ENCODE data around the gene NXF3.
"Not testable (repeated sequence)": the region's sequence is repeated elsewhere in the genome, so short reads cannot be mapped to it uniquely, and the experiment has no call there.

NXF3 gene, protein sequence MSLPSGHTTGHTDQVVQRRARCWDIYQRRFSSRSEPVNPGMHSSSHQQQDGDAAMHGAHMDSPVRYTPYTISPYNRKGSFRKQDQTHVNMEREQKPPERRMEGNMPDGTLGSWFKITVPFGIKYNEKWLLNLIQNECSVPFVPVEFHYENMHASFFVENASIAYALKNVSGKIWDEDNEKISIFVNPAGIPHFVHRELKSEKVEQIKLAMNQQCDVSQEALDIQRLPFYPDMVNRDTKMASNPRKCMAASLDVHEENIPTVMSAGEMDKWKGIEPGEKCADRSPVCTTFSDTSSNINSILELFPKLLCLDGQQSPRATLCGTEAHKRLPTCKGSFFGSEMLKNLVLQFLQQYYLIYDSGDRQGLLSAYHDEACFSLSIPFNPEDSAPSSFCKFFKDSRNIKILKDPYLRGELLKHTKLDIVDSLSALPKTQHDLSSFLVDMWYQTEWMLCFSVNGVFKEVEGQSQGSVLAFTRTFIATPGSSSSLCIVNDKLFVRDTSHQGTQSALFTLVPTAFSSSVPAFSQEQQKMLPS

DNA sequence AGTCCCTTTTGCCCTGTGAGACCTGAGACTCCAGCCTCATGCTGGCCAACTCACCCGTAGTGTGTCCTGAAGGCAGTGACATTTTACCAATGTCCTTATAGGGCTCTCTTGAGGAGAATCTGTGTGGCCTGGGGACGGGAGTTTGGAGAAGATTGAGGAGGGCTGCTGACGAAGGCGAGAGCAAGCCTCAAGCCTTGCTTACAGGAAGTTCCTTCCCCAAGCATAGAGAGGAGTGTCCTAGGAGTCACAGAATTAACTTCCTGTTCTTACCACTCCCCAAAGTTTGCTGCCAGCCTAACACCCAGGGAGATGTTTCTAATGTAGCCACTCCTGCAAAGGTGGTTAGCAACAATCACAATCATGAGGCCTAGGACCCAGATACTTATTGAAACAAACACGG is at the start of gene NXF3:
TSS of gene NXF3 (minus strand) at position 202 of the 400 bp plus-strand sequence. CDS start at position 82, 120 bp downstream.
- DNase-seq: no peak

DNA sequence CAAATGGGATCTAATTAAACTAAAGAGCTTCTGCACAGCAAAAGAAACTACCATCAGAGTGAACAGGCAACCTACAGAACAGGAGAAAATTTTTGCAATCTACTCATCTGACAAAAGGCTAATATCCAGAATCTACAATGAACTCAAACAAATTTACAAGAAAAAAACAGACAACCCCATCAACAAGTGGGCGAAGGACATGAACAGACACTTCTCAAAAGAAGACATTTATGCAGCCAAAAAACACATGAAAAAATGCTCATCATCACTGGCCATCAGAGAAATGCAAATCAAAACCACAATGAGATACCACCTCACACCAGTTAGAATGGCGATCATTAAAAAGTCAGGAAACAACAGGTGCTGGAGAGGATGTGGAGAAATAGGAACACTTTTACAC is 43.6 kb upstream of the NXF3 start:
- DNase-seq: not testable (repeated sequence)

DNA sequence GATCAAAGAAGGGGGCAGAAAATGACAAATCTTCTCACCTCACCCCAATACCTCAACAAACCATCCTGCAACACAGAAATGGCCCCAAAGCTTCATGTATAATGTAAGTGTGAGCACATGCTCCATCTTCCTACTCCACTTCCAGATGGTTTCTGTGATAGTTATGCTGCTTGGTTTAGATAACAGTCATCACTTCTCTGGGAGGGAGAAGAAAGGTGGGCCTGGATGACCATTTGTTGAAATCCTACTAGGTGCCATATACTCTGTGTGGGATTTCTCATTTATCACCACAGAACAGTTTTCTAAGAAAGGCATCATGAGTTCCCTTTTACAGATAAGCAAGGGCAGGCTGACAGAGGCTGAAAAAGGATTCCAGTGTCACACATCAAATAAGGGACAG is 31.3 kb upstream of the NXF3 start:
- DNase-seq: no peak

DNA sequence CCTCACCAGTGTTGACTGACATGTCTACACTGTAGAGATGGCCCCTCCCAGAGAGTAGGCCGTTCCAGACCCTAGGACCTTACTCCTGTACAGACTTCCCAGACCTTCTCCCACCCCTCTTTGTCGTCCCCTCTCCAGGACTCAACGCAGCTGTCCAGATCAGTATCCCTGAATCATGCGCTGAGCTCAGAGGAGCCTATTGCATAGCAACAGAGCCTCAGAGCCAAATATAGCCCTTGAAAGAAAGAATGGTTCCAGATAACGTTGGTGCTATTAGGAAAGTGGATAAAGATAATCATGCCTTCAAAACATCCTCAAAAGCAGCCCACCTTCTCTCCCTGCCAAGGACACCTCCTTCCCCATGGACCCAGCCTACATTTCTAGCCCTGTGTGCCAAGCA is 27.8 kb upstream of the NXF3 start:
- DNase-seq: no peak

DNA sequence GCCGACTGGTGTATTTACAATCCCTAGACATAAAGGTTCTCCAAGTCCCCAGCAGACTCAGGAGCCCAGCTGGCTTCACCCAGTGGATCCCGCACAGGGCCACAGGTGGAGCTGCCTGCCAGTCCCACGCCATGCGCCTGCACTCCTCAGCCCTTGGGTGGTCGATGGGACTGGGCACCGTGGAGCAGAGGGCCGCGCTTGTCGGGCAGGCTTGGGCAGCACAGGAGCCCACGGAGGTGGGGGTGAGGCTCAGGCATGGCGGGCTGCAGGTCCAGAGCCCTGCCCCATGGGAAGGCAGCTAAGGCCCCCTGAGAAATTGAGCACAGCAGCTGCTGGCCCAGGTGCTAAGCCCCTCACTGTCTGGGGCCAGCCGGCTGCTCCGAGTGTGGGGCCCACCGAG is 24.0 kb upstream of the NXF3 start:
- DNase-seq: not testable (repeated sequence)

DNA sequence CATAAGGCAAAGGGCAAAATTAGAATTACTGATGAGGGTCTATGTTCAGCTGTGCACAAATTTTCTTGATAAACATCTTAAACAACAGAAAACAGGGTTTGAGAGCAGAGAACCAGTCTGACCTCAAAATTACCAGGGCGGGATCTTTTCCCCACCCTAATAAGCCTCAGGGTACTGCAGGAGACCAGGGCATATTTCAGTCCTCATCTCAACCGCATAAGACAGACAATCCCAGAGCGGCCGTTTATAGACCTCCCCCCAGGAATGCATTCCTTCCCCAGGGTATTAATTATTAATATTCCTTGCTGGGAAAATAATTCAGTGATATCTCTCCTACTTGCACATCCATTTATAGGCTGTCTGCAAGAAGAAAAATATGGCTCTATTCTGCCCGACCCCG is 16.6 kb upstream of the NXF3 start:
- not testable (repeated sequence) for DNase-seq

DNA sequence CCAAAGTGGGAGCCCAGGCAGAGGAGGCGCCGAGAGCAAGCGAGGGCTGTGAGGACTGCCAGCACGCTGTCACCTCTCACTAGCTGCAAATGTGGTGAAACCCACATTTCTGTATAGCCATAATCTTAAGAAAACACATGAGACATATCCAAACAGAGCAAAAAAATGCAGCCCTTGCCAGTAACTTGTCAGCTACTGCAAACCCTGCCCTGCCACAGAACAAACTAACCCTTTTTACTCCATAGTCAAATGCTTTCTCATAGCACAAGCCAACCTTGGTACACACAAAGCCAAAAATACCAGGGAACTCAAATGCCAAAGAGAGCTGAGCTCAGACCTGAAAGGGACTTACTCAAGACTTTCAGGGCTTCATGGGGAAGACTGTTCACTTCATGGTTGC is 14.9 kb upstream of the NXF3 start:
- no peak for DNase-seq

DNA sequence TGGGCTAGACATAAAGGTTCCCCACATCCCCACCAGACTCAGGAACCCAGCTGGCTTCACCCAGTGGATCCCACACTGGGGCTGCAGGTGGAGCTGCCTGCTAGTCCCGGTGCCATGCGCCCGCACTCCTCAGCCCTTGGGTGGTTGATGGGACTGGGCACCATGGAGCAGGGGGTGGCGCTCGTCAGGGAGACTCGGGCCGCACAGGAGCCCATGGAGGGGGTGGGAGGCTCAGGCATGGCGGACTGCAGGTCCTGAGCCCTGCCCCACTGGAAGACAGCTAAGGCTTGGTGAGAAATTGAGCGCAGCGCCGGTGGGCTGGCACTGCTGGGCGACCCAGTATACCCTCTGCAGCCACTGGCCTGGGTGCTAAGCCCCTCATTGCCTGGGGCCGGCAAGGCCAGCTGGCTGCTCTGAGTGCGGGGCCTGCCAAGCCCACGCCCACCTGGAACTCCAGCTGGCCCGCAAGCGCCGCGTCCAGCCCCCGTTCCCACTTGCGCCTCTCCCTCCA is 14.3 kb upstream of the NXF3 start:
- DNase-seq: not testable (repeated sequence)

DNA sequence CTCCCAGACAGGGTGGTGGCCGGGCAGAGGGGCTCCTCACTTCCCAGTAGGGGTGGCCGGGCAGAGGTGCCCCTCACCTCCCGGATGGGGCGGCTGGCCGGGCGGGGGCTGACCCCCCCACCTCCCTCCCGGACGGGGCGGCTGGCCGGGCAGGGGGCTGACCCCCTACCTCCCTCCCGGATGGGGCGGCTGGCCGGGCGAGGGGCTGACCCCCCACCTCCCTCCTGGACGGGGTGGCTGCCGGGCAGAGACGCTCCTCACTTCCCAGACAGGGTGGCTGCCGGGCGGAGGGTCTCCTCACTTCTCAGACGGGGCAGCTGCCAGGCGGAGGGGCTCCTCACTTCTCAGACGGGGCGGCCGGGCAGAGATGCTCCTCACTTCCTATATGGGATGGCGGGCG is 11.4 kb upstream of the NXF3 start:
- DNase-seq: not testable (repeated sequence)

DNA sequence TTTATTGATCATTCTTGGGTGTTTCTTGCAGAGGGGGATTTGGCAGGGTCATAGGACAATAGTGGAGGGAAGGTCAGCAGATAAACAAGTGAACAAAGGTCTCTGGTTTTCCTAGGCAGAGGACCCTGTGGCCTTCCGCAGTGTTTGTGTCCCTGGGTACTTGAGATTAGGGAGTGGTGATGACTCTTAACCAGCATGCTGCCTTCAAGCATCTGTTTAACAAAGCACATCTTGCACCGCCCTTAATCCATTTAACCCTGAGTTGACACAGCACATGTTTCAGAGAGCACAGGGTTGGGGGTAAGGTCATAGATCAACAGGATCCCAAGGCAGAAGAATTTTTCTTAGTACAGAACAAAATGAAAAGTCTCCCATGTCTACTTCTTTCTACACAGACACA is 10.9 kb upstream of the NXF3 start:
- not testable (repeated sequence) for DNase-seq

DNA sequence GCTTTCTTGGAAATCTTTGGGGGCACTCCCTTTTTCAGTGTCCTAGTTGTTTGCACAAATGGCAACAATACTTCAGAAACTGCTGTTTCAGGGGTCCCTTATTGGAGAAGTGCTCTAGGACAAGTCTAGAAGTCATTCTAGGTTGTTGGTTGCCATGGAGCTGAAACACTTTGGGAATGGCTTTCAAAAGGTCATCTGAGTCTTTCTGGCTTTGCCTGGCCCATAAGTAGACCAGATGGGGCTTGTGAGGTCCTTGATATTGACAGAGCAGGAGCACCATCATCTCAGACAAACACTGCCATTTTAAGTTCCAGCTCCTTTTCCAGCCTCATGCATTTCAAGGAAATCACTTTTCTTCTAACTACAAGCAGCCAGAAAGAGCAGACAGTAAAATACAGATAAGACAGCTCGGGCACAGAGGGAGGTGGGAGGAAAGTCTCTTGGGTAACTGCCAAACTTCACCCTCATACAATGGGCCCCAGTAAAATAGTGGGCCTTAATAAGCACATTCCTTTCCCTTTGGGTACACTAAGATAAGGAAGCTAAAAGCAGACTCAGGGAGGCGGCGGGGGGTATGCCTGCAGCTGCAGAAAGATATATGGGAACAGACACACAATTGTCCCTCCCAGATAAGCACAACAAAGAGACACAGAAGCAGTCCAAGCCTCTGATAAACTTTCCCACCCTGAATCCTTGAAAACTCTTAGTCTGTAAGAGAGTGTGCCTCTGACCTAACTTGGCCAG is 8.5 kb upstream of the NXF3 start:
- DNase-seq: no peak

DNA sequence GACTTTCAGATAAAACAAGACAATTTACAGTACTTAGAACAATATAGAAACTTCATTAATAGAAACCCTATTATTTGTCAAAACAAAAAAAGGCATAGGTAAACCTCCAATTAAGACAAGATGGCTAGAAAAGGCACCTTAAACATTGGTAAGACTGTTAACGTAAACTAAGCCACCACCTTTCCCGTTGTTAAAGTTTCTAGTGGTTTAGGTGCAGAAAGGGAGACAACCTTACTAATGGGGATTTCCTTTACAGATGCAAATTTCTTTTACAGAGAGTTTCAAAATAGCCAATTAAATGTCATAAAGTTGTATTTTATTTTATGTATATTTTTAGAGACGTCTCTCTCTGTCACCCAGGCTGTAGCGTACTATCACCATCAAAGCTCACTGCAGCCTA is 7.5 kb upstream of the NXF3 start:
- DNase-seq: no peak

DNA sequence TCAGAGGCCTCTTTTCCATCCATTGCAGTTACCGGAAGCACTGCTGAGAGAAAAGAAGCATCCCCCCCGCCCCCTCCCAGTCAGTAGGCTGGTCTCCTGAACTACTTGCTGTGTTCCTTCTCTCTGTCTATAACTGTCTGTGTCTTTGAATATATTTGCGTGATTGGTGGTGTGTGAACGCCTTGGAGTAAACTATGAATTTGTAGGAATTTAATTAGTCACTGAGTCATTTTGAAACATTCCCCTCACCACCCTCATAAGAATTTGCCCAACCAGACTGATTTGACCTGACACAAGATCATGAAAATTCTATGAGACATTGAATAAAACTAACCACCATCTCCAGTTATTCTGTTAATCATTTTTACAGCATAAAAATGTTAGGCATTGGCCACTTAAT is 6.7 kb upstream of the NXF3 start:
- no peak for DNase-seq

DNA sequence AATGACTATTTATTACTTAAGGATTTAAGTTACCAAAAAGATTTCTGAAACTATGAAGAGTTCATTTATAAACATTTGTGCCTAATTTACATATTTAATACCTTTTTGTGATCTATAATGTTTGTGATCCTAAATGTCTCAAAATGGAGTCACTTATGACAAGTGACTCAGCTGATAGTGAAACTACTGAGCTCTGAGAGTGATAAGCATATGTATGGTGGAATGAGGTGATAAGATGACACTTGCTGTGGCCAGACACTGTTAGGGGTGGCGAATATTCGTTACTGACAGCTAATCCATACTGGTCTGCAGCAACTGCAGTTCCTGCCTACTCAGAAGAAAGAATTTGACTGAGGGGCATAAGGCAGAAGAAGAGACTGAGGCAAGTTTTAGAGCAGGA is 5.5 kb upstream of the NXF3 start:
- DNase-seq: no peak

DNA sequence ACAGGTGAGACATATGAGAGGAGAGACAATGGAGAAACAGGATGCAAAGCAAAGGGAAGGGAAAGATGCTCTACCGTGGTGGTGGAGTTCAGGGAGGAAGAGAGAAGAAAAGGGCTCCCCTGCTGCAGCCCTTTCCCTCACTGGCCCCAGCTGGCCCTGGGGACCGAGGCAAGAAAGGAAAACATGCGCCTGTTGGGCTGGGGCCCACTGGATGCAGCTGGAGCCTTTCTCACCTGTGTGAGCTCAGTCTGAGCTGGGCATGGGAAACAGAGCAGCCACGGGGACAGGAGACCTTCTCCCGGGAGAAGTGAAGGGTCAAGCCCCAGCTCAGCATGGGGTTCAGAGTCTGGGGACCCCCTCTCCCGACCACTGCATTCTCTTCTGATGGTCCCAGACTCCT is 11.9 kb downstream of the NXF3 start:
- DNase-seq: no peak

DNA sequence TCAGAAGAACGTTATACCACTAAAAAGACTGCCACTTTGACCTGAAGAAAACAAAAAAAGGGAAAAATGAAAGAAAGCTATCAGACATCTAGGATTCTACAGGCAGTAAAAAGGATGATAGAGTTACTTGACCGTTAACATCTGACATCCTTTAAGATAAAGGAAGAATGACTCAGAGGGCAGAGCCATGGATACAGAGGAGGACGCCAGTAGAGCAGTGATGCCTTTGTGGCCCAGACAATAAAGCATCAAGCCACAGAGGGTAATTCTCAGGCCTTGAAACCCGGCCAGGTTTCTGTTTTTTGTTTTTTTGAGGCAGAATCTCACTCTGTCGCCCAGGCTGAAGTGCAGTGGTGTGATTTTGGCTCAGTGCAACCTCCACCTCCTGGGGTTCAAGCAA is 19.5 kb downstream of the NXF3 start:
- DNase-seq: no peak

DNA sequence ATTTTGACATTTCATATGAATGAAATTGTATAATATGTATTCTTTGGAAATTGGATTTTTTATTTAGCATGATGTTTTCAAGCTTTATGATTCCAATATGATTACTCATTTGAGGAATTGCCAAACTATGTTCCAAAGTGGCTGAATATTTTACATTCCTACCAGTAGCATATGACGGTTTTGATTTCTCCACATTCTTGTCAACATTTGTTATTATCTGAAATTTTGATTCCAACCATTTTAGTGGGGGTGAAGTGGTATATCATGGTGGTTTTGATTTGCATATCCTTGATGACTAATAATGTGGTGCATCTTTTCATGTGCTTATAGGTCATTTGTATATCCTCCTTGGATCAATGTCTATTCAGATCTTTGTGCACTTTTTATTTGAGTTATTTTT is 26.3 kb downstream of the NXF3 start:
- no peak for DNase-seq

DNA sequence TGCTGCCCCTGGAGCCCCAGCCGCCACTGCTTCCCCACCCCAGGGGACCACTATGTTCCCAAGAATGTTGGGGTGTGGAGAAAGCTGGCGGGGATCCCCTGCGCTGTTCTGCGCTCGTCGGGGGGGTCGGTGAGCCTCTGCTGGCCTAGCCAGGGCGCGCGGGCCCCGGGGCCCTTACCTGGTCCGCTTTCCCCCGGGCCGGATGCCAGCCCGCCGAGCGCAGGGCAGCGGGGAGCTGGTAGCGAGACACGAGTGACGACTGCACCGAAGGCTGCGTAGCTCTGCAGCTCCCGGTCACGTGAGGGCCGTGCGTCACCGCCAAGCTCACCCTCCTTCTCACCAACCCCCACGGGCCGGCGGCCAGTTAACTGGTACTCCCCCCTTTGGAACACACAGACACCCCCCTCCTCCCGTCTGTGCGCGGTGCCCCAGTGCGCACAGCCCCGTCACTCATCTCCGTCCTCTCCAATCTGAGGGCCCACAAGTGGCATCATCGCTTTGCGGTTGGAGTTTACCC is 29.0 kb downstream of the NXF3 start, which contains the start of gene BEX1:
TSS of gene BEX1 (minus strand) at position 254 of the 517 bp plus-strand sequence. CDS start 897 bp downstream, outside the sequence.
- DNase-seq: peak; percentile 20

DNA sequence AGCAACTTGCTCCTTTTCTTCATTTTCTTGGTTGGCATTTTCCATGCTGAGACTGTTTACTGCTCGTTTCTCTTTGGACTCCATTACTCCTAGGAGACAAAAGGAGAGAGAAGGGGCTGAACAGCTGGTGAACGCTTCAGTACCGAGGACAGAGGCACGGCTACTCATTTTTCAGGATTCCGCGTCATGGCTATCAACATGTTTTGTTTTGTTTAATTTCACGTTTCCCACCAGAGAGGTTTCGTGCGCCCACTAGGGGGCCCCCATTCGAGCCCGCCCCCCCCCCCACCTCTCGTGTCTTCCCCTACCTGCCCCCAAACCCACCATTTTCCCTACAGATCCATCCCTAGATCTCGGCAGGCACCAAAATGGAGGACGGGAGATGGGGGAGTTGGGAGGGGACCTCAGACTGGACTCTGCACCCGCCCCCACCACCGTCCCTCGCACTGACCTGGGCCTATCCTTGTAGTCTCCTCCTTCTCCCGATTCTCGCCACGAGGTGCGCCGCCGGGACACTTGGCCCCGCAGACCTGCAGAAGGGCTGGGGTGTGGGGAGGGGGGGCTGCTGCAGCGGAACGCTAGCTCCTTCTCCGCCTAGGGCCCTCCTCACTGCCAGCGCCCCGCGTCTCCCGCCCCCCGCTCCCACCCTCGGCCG is 29.6 kb downstream of the NXF3 start:
- peak; percentile 21 for DNase-seq

DNA sequence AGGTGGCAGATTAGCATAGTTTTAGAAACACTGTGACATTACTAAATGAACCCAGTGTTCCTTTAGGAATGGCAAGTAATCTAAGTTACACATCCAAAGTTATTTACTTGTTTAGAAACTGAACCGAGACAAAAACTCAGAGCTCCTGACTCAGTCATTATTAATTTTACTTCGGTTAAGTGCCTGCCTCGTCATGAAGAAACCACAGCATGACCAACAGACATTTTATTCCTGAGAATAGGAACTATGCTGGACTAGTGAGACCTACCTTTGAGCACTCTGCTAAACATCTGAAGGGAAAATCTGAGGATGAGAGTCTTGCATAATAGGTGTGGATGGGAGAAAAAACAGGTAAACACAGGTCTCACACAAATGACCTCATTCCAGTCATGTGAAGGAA is 31.5 kb downstream of the NXF3 start:
- no peak for DNase-seq

DNA sequence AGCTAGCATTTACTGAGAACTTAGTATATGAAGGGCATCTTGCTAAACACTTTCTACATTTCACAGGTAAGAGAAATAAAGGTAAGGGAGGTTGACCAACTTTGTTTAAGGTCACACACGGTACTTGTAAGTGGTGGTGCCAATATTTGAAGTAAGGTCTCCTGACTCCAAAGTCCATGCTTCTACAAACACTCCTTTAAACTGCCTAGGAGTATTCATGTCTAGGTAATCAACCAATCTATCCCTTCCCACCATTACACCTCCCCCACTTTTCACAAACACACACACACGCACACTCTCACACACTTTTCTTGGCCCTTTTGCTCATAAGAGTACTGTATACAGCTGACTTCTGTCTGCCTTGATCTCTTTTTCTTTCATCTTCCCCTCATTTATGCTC is 36.0 kb downstream of the NXF3 start:
- no peak for DNase-seq

DNA sequence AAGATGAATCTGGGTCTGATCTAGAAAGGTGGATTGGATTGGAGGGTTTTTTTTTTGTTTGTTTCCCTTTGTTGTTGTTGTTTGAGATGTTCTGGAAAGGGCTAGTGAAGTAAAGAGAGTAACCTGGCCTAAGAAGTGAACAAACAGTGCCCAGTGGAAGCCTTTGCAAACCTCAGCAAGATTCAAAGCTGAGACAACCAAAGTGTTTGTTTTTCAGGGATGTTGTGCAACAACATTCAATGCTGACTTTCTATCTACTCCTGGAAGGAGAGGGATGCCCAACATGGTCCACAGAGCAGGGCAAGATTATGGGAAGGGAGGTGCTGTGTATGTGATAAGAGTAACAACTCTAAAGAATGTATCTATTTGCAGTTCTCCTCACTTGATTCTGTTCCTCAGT is 40.3 kb downstream of the NXF3 start:
- no peak for DNase-seq

DNA sequence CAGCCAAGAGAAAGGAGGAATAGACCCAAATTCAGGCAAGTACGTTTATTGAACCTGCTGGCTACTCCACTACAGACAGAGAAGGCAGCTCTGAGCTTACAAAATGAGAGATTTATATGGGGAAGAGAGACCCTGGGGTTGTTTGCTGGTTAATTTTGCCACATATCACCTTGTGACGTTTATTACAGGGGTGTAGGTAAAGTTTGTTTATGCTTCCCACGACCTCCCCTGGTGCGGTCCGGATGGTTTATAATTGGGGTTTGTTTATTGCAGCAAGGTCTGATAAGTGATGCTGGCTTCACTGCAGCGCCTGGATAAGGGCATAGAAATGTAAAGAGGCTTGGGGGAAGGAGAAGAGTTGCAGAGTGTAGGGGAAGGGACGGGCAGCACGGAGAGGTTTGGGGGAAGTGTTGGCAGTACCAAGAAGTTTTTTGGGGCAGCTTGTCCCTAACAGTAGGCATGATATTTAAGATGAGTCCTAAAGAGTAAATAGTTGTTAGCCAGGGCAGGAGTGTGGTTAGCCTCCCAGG is 41.6 kb downstream of the NXF3 start:
- no peak for DNase-seq

Measured in right hindlimb (tissue), 1 donor.